Esophagus squamous epithelium (tissue), 5 donors: Measurements from ENCODE around the gene BFSP2. TPM values are rescaled to one million over a fixed set of nuclear protein-coding genes. Genes with fewer than 3 reads are reported as not detected.

Experiments
- DNase-seq: peaks from one replicate; lab custom pipeline; 2025; lab: John Stamatoyannopoulos, UW
- H3K27ac ChIP-seq, 4 donors: fragments of 200-600 bp; sonication (generic); one replicate each; pipeline ENCODE4 v1.5.1; 2016 to 2019; ENCODE audit warnings: mild to moderate bottlenecking in 1 of 4
- H3K27me3 ChIP-seq, 4 donors: fragments of 200-600 bp; sonication (generic); 1 replicate in 3 of 4; 2 replicates in 1 of 4; pipeline versions ENCODE4 v1.5.1 to v1.6.0; 2017 to 2021; ENCODE audit warnings: antibody characterized with exemption in 1 of 4
- H3K36me3 ChIP-seq, 3 donors: fragments of 200-600 bp; sonication (generic); one replicate each; pipeline ENCODE4 v1.5.1; 2016 to 2019
- H3K4me1 ChIP-seq, 3 donors: fragments of 200-600 bp; sonication (generic); one replicate each; pipeline ENCODE4 v1.5.1; 2017 to 2019
- H3K4me3 ChIP-seq, 4 donors: fragments of 200-600 bp; sonication (generic); 1 replicate in 3 of 4; 2 replicates in 1 of 4; pipeline ENCODE4 v1.5.1; 2016 to 2019; ENCODE audit warnings: mild to moderate bottlenecking in 2 of 4, moderate library complexity in 1 of 4
- H3K9me3 ChIP-seq, 3 donors: fragments of 200-600 bp; sonication (generic); one replicate each; pipeline ENCODE4 v1.5.1; 2016 to 2019
- POLR2A ChIP-seq, 4 donors: fragments of 450-650 bp; IDR thresholded peaks; one replicate each; pipeline ENCODE4 v1.6.1; 2017; ENCODE audit warnings: antibody characterized with exemption in 4 of 4, mild to moderate bottlenecking in 4 of 4, moderate library complexity in 3 of 4
- WGBS, 2 donors: methylation state at CpG; one replicate each; pipeline ENCODE4 v1.1.5; 2018; 5-methylcytosine and 5-hydroxymethylcytosine counted together
- intact Hi-C: fragments of 100-400 bp; cut with DNase I; formaldehyde crosslinking; loops from one replicate; pipeline ENCODE4 v1.15.0; 2022
- total RNA-seq, 4 donors: library from RNA; depleted of rRNA; stranded (reverse); fragments of >200 nt; gene quantifications; one replicate each; pipeline ENCODE4 v1.1.0, GENCODE V29; 2016
- TF ChIP-seq, protein P1 (sequence below), 6 experiments: fragments of 450-650 bp in 4 of 6; fragments of 200-600 bp in 2 of 6; sonication (generic) in 2 of 6; IDR thresholded peaks; one replicate each; pipeline ENCODE4 v1.5.1; 2016 to 2019; ENCODE audit warnings: antibody characterized with exemption in 6 of 6, mild to moderate bottlenecking in 4 of 6, moderate library complexity in 4 of 6
- donor health status: DM: yes; HTN: yes; CAD: no.

BFSP2 gene
- total RNA-seq, 4 donors from 2014 or later, result not detected

DNA sequence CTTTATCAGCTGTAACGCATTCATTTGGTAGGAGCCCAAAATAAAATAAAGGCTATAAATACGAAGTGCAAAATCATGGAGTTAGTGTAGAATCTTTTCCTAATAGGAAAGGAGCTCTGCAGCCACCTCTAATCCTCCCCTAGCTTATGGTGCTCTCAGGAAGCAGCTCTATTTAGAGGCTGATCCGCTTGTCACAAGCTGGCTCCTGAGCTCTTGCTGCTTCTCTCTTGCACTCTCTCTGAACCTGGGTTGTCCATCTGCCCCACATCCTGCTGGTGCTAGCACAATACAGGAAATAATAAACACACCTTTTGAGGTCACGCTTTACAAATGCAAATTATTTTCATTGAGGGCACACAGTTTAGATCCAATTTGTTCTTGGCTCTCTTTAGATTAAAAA is 37.3 kb upstream of the BFSP2 start:
- Histone ChIP-seq H3K36me3 (no peaks in the 10 kb centered on the region), H3K27ac (no peak overlapping the region), H3K4me1 (no peaks in the 10 kb centered on the region), H3K4me3 (no peak overlapping the region), H3K9me3 (no peaks in the 10 kb centered on the region), H3K27me3 (no peaks in the 10 kb centered on the region)
- no peak for DNase-seq
- no peak for TF ChIP-seq POLR2A (IDR thresholded peaks at IDR 0.05)
- TF ChIP-seq, protein P1, sequence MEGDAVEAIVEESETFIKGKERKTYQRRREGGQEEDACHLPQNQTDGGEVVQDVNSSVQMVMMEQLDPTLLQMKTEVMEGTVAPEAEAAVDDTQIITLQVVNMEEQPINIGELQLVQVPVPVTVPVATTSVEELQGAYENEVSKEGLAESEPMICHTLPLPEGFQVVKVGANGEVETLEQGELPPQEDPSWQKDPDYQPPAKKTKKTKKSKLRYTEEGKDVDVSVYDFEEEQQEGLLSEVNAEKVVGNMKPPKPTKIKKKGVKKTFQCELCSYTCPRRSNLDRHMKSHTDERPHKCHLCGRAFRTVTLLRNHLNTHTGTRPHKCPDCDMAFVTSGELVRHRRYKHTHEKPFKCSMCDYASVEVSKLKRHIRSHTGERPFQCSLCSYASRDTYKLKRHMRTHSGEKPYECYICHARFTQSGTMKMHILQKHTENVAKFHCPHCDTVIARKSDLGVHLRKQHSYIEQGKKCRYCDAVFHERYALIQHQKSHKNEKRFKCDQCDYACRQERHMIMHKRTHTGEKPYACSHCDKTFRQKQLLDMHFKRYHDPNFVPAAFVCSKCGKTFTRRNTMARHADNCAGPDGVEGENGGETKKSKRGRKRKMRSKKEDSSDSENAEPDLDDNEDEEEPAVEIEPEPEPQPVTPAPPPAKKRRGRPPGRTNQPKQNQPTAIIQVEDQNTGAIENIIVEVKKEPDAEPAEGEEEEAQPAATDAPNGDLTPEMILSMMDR (IDR thresholded peaks at IDR 0.05), result no peak
- intact Hi-C loops, result no loop called here
- WGBS, 2 donors, result 68 to 76% methylated on average over 4 of the region's 4 CpGs

GRCh38 chr3:133364704-133365103 is 35.2 kb upstream of the BFSP2 start:
- DNase-seq, result no peak
- H3K4me1 ChIP-seq, result no peaks in the 10 kb centered on the region
- no peaks in the 10 kb centered on the region for H3K27me3 ChIP-seq
- no peak overlapping the region for H3K4me3 ChIP-seq
- H3K27ac ChIP-seq, result no peak overlapping the region
- no peaks in the 10 kb centered on the region for H3K9me3 ChIP-seq
- 70 to 86% methylated on average over 3 to 4 of the region's 4 CpGs for WGBS, 2 donors
- TF ChIP-seq, protein P1 (IDR thresholded peaks at IDR 0.05), result no peak
- no peak for TF ChIP-seq POLR2A (IDR thresholded peaks at IDR 0.05)
- no peaks in the 10 kb centered on the region for H3K36me3 ChIP-seq
- intact Hi-C loops, result no loop called here

GRCh38 chr3:133366921-133367320 is 32.9 kb upstream of the BFSP2 start:
- DNase-seq, result no peak
- TF ChIP-seq, protein P1 (IDR thresholded peaks at IDR 0.05), result no peak
- no peak for TF ChIP-seq POLR2A (IDR thresholded peaks at IDR 0.05)
- WGBS, 2 donors, result 88% methylated on average over 2 of the region's 2 CpGs

GRCh38 chr3:133367403-133367802 is 32.5 kb upstream of the BFSP2 start:
- 80 to 90% methylated on average over 3 of the region's 3 CpGs for WGBS, 2 donors
- intact Hi-C loops, result no loop called here
- Histone ChIP-seq H3K27ac (no peak overlapping the region), H3K27me3 (no peaks in the 10 kb centered on the region), H3K4me1 (no peaks in the 10 kb centered on the region), H3K4me3 (no peak overlapping the region), H3K36me3 (no peaks in the 10 kb centered on the region), H3K9me3 (no peaks in the 10 kb centered on the region)
- TF ChIP-seq, protein P1 (IDR thresholded peaks at IDR 0.05), result no peak
- TF ChIP-seq POLR2A (IDR thresholded peaks at IDR 0.05), result no peak
- no peak for DNase-seq

More at GRCh38 chr3:133366921-133367320, 32.9 kb upstream of the BFSP2 start:
- no peak overlapping the region for H3K4me3 ChIP-seq
- no peaks in the 10 kb centered on the region for H3K4me1 ChIP-seq
- no peaks in the 10 kb centered on the region for H3K36me3 ChIP-seq
- H3K27ac ChIP-seq, result no peak overlapping the region
- intact Hi-C loops, result no loop called here
- H3K27me3 ChIP-seq, result no peaks in the 10 kb centered on the region
- no peaks in the 10 kb centered on the region for H3K9me3 ChIP-seq

DNA sequence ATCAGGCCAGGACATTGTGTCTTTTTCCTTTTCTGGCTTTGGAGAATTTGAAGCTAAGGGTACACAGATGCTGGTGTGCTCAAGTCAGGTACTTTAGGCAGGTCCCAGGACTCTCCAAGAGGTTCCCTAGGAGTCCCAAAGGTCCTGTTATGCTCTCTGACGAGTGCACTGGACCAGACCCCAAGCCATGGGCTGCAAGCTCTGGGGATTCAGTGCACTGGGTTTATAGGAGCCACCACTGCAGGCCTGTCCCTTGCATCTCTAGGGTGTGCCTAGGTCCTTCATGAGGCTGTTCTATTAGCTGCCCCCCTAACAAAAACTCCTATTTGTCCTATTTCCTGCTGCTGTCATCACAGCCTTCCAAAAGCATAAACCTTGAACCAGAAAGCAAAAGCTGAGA is 31.9 kb upstream of the BFSP2 start:
- no CpG with 5 or more reads among the region's 1 CpG for WGBS, 2 donors
- H3K4me3 ChIP-seq, result no peak overlapping the region
- intact Hi-C loops, result no loop called here

More for the DNA sequence above, 31.9 kb upstream of the BFSP2 start:
- Histone ChIP-seq H3K27ac (no peak overlapping the region), H3K36me3 (no peaks in the 10 kb centered on the region), H3K9me3 (no peaks in the 10 kb centered on the region), H3K27me3 (no peaks in the 10 kb centered on the region), H3K4me1 (no peaks in the 10 kb centered on the region)
- DNase-seq, result no peak
- no peak for TF ChIP-seq POLR2A (IDR thresholded peaks at IDR 0.05)
- TF ChIP-seq, protein P1 (IDR thresholded peaks at IDR 0.05), result no peak
